ENCODE results near the gene PRR13.
A peak's percentile ranks its signal among the peaks of the same experiment; 100 is the strongest.
"Not testable (repeated sequence)": the region's sequence is repeated elsewhere in the genome, so short reads cannot be mapped to it uniquely, and the experiment has no call there.

PRR13 gene

DNA sequence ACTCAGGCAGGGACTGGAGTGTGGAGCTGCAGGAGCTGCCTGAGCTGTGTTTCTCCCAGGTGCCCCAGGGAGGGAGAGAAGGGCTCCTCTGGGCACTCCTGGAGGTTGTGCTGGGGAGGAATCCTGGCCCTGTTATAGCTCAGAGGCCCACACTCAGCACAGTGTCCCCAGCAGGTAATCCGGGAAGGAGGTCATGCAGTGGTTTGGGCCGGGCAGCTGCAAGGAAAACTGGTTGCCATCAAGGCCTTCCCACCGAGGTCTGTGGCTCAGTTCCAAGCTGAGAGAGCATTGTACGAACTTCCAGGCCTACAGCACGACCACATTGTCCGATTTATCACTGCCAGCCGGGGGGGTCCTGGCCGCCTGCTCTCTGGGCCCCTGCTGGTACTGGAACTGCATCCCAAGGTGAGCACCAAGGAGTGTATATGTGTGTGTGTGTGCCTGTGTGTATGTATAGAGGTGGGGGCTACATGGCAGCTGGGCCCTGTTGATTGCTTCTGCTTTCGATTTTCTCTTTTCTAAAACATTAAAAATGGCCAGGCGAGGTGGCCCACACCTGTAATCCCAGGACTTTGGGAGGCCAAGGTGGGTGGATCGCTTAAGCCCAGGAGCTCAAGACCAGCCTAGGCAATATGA, 15.9 kb upstream of the PRR13 start:
- TF ChIP-seq, protein P1, sequence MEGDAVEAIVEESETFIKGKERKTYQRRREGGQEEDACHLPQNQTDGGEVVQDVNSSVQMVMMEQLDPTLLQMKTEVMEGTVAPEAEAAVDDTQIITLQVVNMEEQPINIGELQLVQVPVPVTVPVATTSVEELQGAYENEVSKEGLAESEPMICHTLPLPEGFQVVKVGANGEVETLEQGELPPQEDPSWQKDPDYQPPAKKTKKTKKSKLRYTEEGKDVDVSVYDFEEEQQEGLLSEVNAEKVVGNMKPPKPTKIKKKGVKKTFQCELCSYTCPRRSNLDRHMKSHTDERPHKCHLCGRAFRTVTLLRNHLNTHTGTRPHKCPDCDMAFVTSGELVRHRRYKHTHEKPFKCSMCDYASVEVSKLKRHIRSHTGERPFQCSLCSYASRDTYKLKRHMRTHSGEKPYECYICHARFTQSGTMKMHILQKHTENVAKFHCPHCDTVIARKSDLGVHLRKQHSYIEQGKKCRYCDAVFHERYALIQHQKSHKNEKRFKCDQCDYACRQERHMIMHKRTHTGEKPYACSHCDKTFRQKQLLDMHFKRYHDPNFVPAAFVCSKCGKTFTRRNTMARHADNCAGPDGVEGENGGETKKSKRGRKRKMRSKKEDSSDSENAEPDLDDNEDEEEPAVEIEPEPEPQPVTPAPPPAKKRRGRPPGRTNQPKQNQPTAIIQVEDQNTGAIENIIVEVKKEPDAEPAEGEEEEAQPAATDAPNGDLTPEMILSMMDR (IDR thresholded peaks at IDR 0.05; ENCODE audit: low read depth, low read length, missing control alignments) = no peak
- no peak overlapping the region for H3K4me3 ChIP-seq (replicated peaks; ENCODE audit: low read depth, low read length)
- DNase-seq (ENCODE audit: extremely low read depth, low read depth) = no peak

DNA sequence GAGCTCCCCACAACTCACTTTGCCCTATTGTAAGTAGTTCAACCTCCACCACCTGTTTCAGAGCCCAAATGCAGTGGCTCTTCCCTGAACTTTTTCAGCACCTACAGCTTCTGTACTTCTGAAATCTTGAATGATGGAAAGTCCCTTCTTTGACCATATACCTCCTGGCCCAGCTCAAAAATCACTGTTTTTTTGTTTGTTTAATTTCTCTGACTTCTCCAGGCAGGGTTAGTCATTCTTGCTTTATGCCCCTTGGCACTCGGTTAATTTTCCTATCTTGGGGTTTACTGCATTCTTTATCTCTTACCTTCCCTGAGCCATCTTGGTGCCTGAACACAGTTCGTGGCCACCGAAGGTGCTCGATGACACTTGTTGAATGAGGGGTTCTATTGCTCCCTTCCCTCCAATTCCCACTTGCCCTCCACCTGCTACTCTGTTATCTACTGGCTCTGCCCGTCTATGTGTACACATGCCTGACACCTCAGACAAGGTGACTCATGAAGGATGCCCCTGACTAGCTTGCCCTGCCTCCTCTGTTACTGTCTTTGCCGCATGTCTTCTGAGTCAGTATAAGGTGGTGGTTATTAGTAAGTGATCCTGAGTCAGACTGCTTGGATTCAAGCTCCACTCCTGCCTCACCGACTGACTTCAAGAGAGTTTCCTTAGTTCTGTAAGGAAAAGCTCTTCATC, 13.5 kb upstream of the PRR13 start:
- H3K4me3 ChIP-seq (replicated peaks; ENCODE audit: low read depth, low read length) = no peak overlapping the region
- DNase-seq (ENCODE audit: extremely low read depth, low read depth) = peak; percentile 47

DNA sequence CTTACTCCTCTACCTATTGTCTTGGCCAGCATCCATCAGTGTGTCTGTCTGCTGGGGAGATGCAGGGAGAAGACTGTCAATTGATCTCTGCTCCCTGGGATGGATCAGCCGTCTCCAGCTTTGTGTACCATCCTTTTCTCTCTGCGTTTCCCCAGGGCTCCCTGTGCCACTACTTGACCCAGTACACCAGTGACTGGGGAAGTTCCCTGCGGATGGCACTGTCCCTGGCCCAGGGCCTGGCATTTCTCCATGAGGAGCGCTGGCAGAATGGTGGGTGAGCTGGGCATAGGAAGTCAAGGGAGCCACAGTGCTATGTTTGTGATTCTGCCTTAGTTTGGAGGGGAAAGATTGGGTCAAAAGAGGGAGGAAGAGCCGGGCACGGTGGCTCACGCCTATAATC, 12.8 kb upstream of the PRR13 start:
- no peak overlapping the region for H3K4me3 ChIP-seq (replicated peaks; ENCODE audit: low read depth, low read length)
- TF ChIP-seq, protein P1 (IDR thresholded peaks at IDR 0.05; ENCODE audit: low read depth, low read length, missing control alignments) = no peak
- no peak for DNase-seq (ENCODE audit: extremely low read depth, low read depth)

More for the DNA sequence above, 13.5 kb upstream of the PRR13 start:
- TF ChIP-seq, protein P1 (IDR thresholded peaks at IDR 0.05; ENCODE audit: low read depth, low read length, missing control alignments) = no peak

DNA sequence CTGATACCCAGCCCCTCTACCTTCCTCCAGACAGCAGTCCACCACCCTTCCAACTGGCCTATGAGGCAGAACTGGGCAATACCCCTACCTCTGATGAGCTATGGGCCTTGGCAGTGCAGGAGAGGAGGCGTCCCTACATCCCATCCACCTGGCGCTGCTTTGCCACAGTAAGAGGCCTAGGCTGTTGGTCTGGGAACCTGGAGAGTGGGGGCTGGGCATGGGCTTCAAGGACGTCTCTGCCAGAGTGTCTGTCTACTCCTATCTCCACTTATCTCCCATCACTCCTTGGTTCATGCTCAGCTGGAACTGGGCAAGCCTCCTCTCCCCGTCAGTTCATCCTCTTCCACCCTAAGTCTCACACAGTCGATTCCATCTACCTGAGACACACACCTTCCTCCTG, 11.4 kb upstream of the PRR13 start:
- TF ChIP-seq, protein P1 (IDR thresholded peaks at IDR 0.05; ENCODE audit: low read depth, low read length, missing control alignments) = no peak
- H3K4me3 ChIP-seq (replicated peaks; ENCODE audit: low read depth, low read length) = no peak overlapping the region
- DNase-seq (ENCODE audit: extremely low read depth, low read depth) = no peak

DNA sequence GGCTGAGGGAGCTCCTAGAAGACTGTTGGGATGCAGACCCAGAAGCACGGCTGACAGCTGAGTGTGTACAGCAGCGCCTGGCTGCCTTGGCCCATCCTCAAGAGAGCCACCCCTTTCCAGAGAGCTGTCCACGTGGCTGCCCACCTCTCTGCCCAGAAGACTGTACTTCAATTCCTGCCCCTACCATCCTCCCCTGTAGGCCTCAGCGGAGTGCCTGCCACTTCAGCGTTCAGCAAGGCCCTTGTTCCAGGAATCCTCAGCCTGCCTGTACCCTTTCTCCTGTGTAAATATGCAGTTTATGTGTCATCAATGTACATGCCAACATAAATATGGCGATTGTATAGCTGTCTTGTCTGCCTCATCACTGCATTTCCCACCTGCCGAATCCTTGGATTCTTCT, 10.3 kb upstream of the PRR13 start:
- no peak overlapping the region for H3K4me3 ChIP-seq (replicated peaks; ENCODE audit: low read depth, low read length)
- DNase-seq (ENCODE audit: extremely low read depth, low read depth) = no peak
- TF ChIP-seq, protein P1 (IDR thresholded peaks at IDR 0.05; ENCODE audit: low read depth, low read length, missing control alignments) = no peak

DNA sequence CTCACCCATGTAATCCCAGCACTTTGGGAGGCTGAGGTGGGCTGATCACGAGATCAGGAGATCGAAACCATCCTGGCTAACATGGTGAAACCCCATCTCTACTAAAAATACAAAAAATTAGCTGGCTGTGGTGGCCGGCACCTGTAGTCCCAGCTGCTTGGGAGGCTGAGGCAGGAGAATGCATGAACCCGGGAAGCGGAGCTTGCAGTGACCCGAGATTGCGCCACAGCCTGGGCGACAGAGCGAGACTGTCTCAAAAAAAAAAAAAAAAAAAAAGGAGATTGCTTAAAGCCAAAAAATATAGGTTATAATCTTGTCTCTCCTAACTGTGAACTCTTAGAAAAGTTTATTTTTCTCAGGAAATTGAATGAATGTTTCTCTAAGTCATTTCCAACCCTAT, 6.2 kb upstream of the PRR13 start:
- not testable (repeated sequence) for DNase-seq (ENCODE audit: extremely low read depth, low read depth)

DNA sequence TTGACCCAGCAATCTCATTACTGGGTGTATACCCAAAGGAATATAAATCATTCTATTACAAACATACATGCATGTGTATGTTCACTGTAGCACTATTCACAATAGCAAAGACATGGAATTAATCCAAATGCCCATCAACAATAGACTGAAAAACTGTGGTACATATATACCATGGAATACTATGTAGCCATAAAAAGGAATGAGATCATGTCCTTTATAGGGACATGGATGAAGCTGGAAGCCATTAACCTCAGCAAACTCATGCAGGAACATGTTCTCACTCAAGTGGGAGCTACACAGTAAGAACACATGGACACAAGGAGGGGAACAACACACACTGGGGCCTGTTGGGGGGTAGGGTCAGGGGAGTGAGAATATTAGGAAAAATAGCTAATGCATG, 2.0 kb upstream of the PRR13 start:
- DNase-seq (ENCODE audit: extremely low read depth, low read depth); H3K4me3 ChIP-seq (replicated peaks; ENCODE audit: low read depth, low read length): not testable (repeated sequence)

More for the DNA sequence above, 6.2 kb upstream of the PRR13 start:
- not testable (repeated sequence) for H3K4me3 ChIP-seq (replicated peaks; ENCODE audit: low read depth, low read length)

DNA sequence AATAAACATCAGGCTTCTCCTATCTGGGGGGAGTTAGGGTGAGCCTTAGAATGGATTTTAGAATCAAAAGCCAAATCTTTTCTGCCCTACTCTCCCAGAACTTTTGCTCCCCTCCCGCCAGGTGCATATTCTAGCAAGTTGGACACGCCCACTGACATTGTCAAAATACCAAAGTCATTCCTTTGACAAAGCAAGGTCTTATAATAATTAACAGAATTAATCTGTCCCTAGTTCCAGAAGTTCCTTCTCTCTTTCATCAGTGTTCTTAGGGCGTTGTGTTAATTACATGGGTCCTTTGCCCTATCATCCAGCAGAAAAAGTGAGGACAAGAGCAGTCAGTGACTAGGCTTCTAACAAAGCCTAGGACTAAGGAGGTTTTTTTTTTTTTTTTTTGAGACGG, 2.4 kb downstream of the PRR13 start:
- H3K4me3 ChIP-seq (replicated peaks; ENCODE audit: low read depth, low read length) = no peak overlapping the region
- no peak for DNase-seq (ENCODE audit: extremely low read depth, low read depth)
- TF ChIP-seq, protein P1 (IDR thresholded peaks at IDR 0.05; ENCODE audit: low read depth, low read length, missing control alignments) = no peak

DNA sequence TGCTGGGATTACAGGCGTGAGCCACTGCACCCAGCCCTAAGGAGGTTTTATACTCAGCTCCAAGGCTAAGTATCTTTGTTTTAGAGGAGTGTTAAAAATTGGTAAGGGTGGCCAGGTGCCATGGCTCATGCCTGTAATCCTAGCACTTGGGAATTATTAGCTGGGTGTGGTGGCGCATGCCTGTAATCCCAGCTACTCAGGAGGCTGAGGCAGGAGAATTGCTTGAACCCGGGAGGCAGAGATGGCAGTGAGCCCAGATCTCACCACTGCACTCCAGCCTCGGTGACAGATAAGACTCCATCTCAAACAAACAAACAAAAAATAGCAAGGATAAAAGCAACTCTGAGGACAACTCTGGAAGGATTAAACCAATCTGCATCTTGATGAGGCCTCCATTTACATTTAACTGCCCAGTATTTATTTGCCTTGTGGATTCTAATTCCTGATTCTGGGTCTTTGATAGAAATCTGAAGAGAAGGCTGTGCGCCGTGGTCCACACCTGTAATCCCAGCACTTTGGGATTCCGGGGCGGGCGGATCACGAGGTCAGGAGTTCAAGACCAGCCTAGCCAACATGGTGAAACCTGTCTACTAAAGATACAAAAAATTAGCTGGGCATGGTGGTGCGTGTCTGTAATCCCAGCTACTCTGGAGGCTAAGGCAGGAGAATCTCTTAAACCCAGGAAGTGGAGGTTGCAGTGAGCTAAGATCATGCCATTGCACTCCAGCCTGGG, 3.2 kb downstream of the PRR13 start:
- DNase-seq (ENCODE audit: extremely low read depth, low read depth); H3K4me3 ChIP-seq (replicated peaks; ENCODE audit: low read depth, low read length): not testable (repeated sequence)

Data from HFF-Myc (cell line).